H1 (cell line): Measurements from ENCODE around the gene TMEM170A. TPM values are rescaled to one million over a fixed set of nuclear protein-coding genes. Genes with fewer than 3 reads are reported as not detected.

ENCODE experiments used
- CTCF ChIA-PET: fragments of 300-600 bp; sonication (Branson Sonifier 250); formaldehyde crosslinking; loops from one replicate; lab custom pipeline; 2021; ENCODE audit not compliant: partially characterized antibody; lab: Charles Lee
- POLR2A ChIA-PET: fragments of 300-600 bp; sonication (Branson Sonifier 250); formaldehyde crosslinking; loops from one replicate; lab custom pipeline; 2021; ENCODE audit warnings: inconsistent platforms; ENCODE audit not compliant: partially characterized antibody; lab: Charles Lee
- DNase-seq, 2 experiments: peaks; one replicate each; pipeline versions ENCODE4 v3.0.0 to v3.0.0-alpha.2; 2010 to 2022; ENCODE audit warnings: low spot score in 2 of 2, low read depth in 1 of 2, mixed read lengths in 1 of 2
- FAIRE-seq: peaks from 2 replicates; lab custom pipeline; 2011; peaks lifted over from hg19 to GRCh38; lab: Jason Lieb, UNC
- H2AFZ ChIP-seq: 2 replicates; pipeline ENCODE4 v1.8.1; 2012; ENCODE audit warnings: low read length, inconsistent platforms
- H2AK5ac ChIP-seq: 2 replicates; pipeline ENCODE4 v1.6.1; 2013; ENCODE audit warnings: low read depth, low read length
- H2BK120ac ChIP-seq: replicated peaks from 2 replicates; pipeline ENCODE3; 2013; ENCODE audit warnings: low read depth, low read length, inconsistent platforms
- H2BK12ac ChIP-seq: 2 replicates; pipeline ENCODE4 v1.6.1; 2013; ENCODE audit warnings: low read depth, low read length
- H2BK15ac ChIP-seq: 2 replicates; pipeline ENCODE4 v1.6.1; 2013; ENCODE audit warnings: low read length
- H2BK20ac ChIP-seq: 2 replicates; pipeline ENCODE4 v1.6.1; 2013; ENCODE audit warnings: low read length
- H2BK5ac ChIP-seq: 2 replicates; pipeline ENCODE4 v1.6.1; 2013; ENCODE audit warnings: low read depth, low read length
- H3K14ac ChIP-seq: 2 replicates; pipeline ENCODE4 v1.6.1; 2013; ENCODE audit warnings: inconsistent platforms; ENCODE audit not compliant: insufficient read length
- H3K18ac ChIP-seq: 2 replicates; pipeline ENCODE4 v1.6.1; 2013; ENCODE audit warnings: low read length; ENCODE audit errors: extremely low read depth
- H3K23ac ChIP-seq: 2 replicates; pipeline ENCODE4 v1.6.1; 2013; ENCODE audit warnings: inconsistent platforms; ENCODE audit not compliant: insufficient read length
- H3K23me2 ChIP-seq: 2 replicates; pipeline ENCODE4 v1.6.1; 2013; ENCODE audit warnings: low read depth, low read length
- H3K27ac ChIP-seq: 2 replicates; pipeline ENCODE4 v1.6.1; 2011; ENCODE audit warnings: low read depth, low read length, inconsistent platforms
- H3K27me3 ChIP-seq, 4 experiments: replicated peaks in 1 of 4; 1 replicate in 1 of 4; 2 replicates in 3 of 4; pipeline versions ENCODE4 v1.6.1 to v1.8.1; 2011 to 2013; ENCODE audit warnings: low read length in 3 of 4, mild to moderate bottlenecking in 3 of 4, inconsistent platforms in 2 of 4, mixed read lengths in 2 of 4, moderate library complexity in 1 of 4; ENCODE audit not compliant: control insufficient read depth in 3 of 4, insufficient read depth in 3 of 4; ENCODE audit errors: extremely low read depth in 1 of 4
- H3K36me3 ChIP-seq, 4 experiments: 2 replicates each; pipeline versions ENCODE4 v1.6.1 to v1.8.1; 2011 to 2013; ENCODE audit warnings: mild to moderate bottlenecking in 4 of 4, low read length in 3 of 4, moderate library complexity in 2 of 4, control low read depth in 1 of 4, inconsistent platforms in 1 of 4; ENCODE audit not compliant: insufficient read depth in 4 of 4, control insufficient read depth in 2 of 4
- H3K4ac ChIP-seq: replicated peaks from 2 replicates; pipeline ENCODE3; 2013; ENCODE audit warnings: low read length, low read depth, mixed read lengths, inconsistent platforms; ENCODE audit not compliant: insufficient read length
- H3K4me1 ChIP-seq, 4 experiments: replicated peaks in 1 of 4; 1 replicate in 1 of 4; 2 replicates in 3 of 4; pipeline versions ENCODE4 v1.6.1 to v1.8.1; 2011 to 2013; ENCODE audit warnings: low read length in 3 of 4, inconsistent platforms in 2 of 4, mixed read lengths in 1 of 4; ENCODE audit not compliant: insufficient read depth in 4 of 4, control insufficient read depth in 3 of 4
- H3K4me2 ChIP-seq, 2 experiments: 2 replicates each; pipeline versions ENCODE4 v1.6.1 to v1.8.1; 2011 to 2013; ENCODE audit warnings: low read depth in 2 of 2, low read length in 2 of 2, control low read depth in 1 of 2, inconsistent platforms in 1 of 2, mild to moderate bottlenecking in 1 of 2; ENCODE audit not compliant: insufficient read depth in 1 of 2
- H3K4me3 ChIP-seq, 4 experiments: fragments of 200-600, 300-600 bp in 1 of 4; sonication (generic), shearing (Covaris generic), sonication (Bioruptor Twin) in 1 of 4; 2 replicates each; pipeline versions ENCODE4 v1.5.1 to v1.8.1; 2011 to 2016; ENCODE audit warnings: low read length in 4 of 4, low read depth in 3 of 4, control low read depth in 2 of 4, inconsistent platforms in 2 of 4, mild to moderate bottlenecking in 2 of 4, mixed read lengths in 1 of 4, moderate library complexity in 1 of 4; ENCODE audit not compliant: insufficient read depth in 2 of 4; ENCODE audit errors: extremely low read depth in 1 of 4
- H3K56ac ChIP-seq: replicated peaks from 2 replicates; pipeline ENCODE3; 2013; ENCODE audit warnings: low read depth, mild to moderate bottlenecking, mixed read lengths, low read length, inconsistent platforms; ENCODE audit not compliant: insufficient read length
- H3K79me1 ChIP-seq: 2 replicates; pipeline ENCODE4 v1.6.1; 2013; ENCODE audit warnings: low read depth, low read length, control low read depth
- H3K79me2 ChIP-seq, 2 experiments: 2 replicates each; pipeline versions ENCODE4 v1.6.1 to v1.8.1; 2012 to 2013; ENCODE audit warnings: low read length in 2 of 2, mild to moderate bottlenecking in 2 of 2, inconsistent platforms in 1 of 2; ENCODE audit not compliant: insufficient read depth in 2 of 2, control insufficient read depth in 1 of 2
- H3K9ac ChIP-seq, 4 experiments: replicated peaks in 1 of 4; 1 replicate in 1 of 4; 2 replicates in 3 of 4; pipeline versions ENCODE4 v1.6.1 to v1.8.1; 2011 to 2013; ENCODE audit warnings: low read depth in 3 of 4, low read length in 3 of 4, control low read depth in 2 of 4, mild to moderate bottlenecking in 2 of 4, moderate library complexity in 2 of 4, inconsistent platforms in 1 of 4; ENCODE audit errors: extremely low read depth in 1 of 4
- H3K9me3 ChIP-seq, 2 experiments: 2 replicates each; pipeline versions ENCODE4 v1.6.1 to v1.8.1; 2012 to 2013; ENCODE audit warnings: mild to moderate bottlenecking in 2 of 2, moderate library complexity in 2 of 2, control low read depth in 1 of 2, inconsistent platforms in 1 of 2, low read depth in 1 of 2, low read length in 1 of 2, mixed read lengths in 1 of 2; ENCODE audit not compliant: insufficient read depth in 2 of 2
- H4K20me1 ChIP-seq, 2 experiments: replicated peaks in 1 of 2; 2 replicates each; pipeline versions ENCODE3 to v1.8.1; 2011 to 2013; ENCODE audit warnings: inconsistent platforms in 2 of 2, low read length in 2 of 2, mild to moderate bottlenecking in 1 of 2; ENCODE audit not compliant: insufficient read depth in 2 of 2, control insufficient read depth in 1 of 2
- H4K5ac ChIP-seq: 2 replicates; pipeline ENCODE4 v1.6.1; 2013; ENCODE audit warnings: low read length, low read depth, mixed read lengths, inconsistent platforms; ENCODE audit not compliant: insufficient read length
- H4K8ac ChIP-seq: 2 replicates; pipeline ENCODE4 v1.8.0; 2013; ENCODE audit warnings: mild to moderate bottlenecking, moderate library complexity, low read length, inconsistent platforms; ENCODE audit not compliant: insufficient read depth; ENCODE audit errors: extremely low read depth
- H4K91ac ChIP-seq: replicated peaks from 2 replicates; pipeline ENCODE3; 2013; ENCODE audit warnings: low read length, mixed read lengths, inconsistent platforms; ENCODE audit not compliant: insufficient read length
- HDAC2 ChIP-seq, 2 experiments: fragments of 300-600 bp in 1 of 2; sonication (generic) in 1 of 2; IDR thresholded peaks; 2 replicates each; pipeline ENCODE4 v1.6.1; 2011 to 2012; ENCODE audit warnings: low read depth in 2 of 2, low read length in 2 of 2, mild to moderate bottlenecking in 2 of 2, moderate library complexity in 2 of 2, borderline replicate concordance in 1 of 2, inconsistent platforms in 1 of 2
- WGBS, 2 experiments: shearing (Covaris generic) in 1 of 2; methylation state at CpG; one replicate each; pipeline versions ENCODE4 v1.1.6 to v1.1.7; 2013 to 2015; ENCODE audit warnings: low lambda C conversion rate in 2 of 2, mixed read lengths in 2 of 2, inconsistent platforms in 1 of 2, low coverage in 1 of 2, missing lambda C conversion rate in 1 of 2; ENCODE audit not compliant: insufficient replicate concordance in 2 of 2, insufficient coverage in 1 of 2, insufficient read length in 1 of 2; ENCODE audit errors: extremely low coverage in 1 of 2, missing lambda C conversion rate in 1 of 2; 5-methylcytosine and 5-hydroxymethylcytosine counted together
- polyA plus RNA-seq, 7 experiments: library from polyadenylated mRNA; depleted of rRNA in 3 of 7; stranded (reverse) in 5 of 7; unstranded in 2 of 7; fragments of >200 nt in 5 of 7; fragments of 200-250 nt in 2 of 7; gene quantifications; 1 replicate in 5 of 7; 2 replicates in 1 of 7; 4 replicates in 1 of 7; pipeline versions ENCODE4 v1.2.1 to v1.2.3, GENCODE V29; 2011 to 2013; ENCODE audit warnings: missing spikeins in 2 of 7, mixed read lengths in 2 of 7
- total RNA-seq: library from RNA; stranded (reverse); fragmentation: NEBNext Ultra II Directional; extraction: Animal tissue kit (Norgen Biotek cat#: 25700); gene quantifications from 2 replicates; pipeline ENCODE4 v1.2.1, GENCODE V29; 2021

The TMEM170A gene
- total and polyA plus RNA-seq, 2 of the 8 experiments (the other 6 are each of a cell fraction or from before 2014, with no cell fraction given), result 22.9 to 56.6 TPM

GRCh38 chr16:75423723-75424104, 40.8 kb downstream of the TMEM170A start:
- Histone ChIP-seq H3K36me3 (no peaks in the 10 kb centered on the region), H3K4ac (no peak overlapping the region), H2BK15ac (no peak overlapping the region), H3K79me1 (peaks cover 4% of the 10 kb centered on the region), H4K5ac (no peak overlapping the region), H3K18ac (no peak overlapping the region), H3K27ac (no peak overlapping the region), H3K56ac (no peak overlapping the region), H3K4me1 (peaks cover 0 to 8% (median 2%) of the 10 kb centered on the region in 4 experiments; a peak in 3 of 7 replicates), H4K91ac (no peak overlapping the region), H3K9me3 (no peaks in the 10 kb centered on the region), H3K23ac (no peak overlapping the region), H2BK12ac (no peak overlapping the region), H2AFZ (no peak overlapping the region), H4K20me1 (peaks cover 2 to 4% of the 10 kb centered on the region in 2 experiments), H2BK20ac (no peak overlapping the region), H3K79me2 (peaks cover 6 to 91% of the 10 kb centered on the region in 2 experiments; a peak in 3 of 4 replicates), H2AK5ac (no peak overlapping the region), H3K4me3 (no peak overlapping the region), H3K9ac (no peak overlapping the region), H4K8ac (no peak overlapping the region), H2BK5ac (no peak overlapping the region), H2BK120ac (no peak overlapping the region), H3K14ac (no peak overlapping the region), H3K23me2 (no peaks in the 10 kb centered on the region), H3K27me3 (no peaks in the 10 kb centered on the region), H3K4me2 (no peak overlapping the region)
- TF ChIP-seq HDAC2 (IDR thresholded peaks at IDR 0.05; ENCODE audit: borderline replicate concordance in 1 of 2, low read depth in 2 of 2, low read length in 2 of 2), result no peak
- DNase-seq, result no peak
- ChIA-PET CTCF (interaction anchor here (0.9 to 1.1 kb wide), 3 partner anchors 10 to 49 kb away, joined by 3 to 4 read pairs (median 3); partner anchors contain the start of gene CFDP1), POLR2A (interaction anchor here (1.7 to 3.9 kb wide), 2 partner anchors 10 to 11 kb away, joined by 4 to 34 read pairs; partner anchors contain the start of gene CFDP1)
- WGBS, 2 experiments, result 83% methylated on average over 4 of the region's 4 CpGs; no CpG with 5 or more reads in 1 of the 2 experiments
- no peak for FAIRE-seq
